A549 treated with CORT108297 at 1 μM for 4 hours (cell line): ENCODE data around the gene NDUFAF2. TPM values are rescaled to one million over a fixed set of nuclear protein-coding genes. Genes with fewer than 3 reads are reported as not detected.

ENCODE experiments used
- total RNA-seq: library from RNA; stranded (reverse); fragments of 200-300 nt; extraction: Qiagen RNA extraction; gene quantifications from 5 replicates; pipeline ENCODE4 v1.2.3, GENCODE V29; 2022

Gene NDUFAF2
- 71.9 to 84.7 TPM (median 76.8 TPM) in 5 replicates for total RNA-seq

DNA sequence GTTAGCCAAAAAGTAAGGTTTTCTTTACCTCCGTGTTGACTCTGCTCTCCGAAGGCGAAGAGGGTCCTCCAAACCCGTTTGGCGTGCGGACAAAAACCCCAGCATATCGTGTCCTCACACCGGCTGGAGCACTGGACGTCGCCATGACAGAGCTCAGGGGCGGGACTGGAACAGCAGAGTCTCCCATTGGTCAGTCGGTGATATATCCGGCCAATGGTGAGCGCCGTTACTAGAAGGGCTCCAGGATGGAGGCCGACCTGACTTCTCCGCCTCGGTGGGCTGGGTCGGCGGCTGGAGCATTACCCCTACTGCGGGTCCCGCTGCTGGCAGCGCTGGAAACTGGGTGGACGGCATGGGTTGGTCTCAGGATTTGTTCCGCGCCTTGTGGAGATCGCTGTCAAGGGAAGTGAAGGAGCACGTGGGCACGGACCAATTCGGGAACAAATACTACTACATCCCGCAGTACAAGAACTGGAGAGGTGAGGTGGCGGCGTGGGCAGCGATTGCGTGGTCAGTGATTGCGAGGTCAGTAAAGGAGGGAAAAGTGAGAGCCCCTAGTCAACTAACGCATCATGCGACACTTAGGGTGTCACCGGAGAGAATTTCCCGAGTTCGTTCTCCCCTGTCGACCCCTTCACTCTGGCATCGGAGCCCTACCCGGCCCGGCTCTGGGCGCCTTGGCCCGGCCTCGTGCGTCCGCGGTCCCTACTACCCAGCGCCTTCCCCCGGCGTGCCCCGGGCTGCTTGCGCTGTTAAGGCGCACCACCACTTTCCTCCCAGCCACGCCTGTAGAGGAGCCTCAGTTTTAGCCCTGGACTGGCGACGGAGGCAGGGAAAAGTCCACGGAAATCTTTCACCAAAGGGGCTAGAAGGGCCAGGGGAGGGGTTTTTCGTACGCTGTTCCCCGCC lies at the start of gene NDUFAF2, which contains the start of gene ERCC8:
NDUFAF2 (plus strand) TSS at position 302 of the 909 bp plus-strand sequence; CDS start at position 353, 51 bp downstream.
ERCC8 (minus strand) TSS at position 167 of the 909 bp plus-strand sequence; CDS start at position 105, 62 bp downstream.

DNA sequence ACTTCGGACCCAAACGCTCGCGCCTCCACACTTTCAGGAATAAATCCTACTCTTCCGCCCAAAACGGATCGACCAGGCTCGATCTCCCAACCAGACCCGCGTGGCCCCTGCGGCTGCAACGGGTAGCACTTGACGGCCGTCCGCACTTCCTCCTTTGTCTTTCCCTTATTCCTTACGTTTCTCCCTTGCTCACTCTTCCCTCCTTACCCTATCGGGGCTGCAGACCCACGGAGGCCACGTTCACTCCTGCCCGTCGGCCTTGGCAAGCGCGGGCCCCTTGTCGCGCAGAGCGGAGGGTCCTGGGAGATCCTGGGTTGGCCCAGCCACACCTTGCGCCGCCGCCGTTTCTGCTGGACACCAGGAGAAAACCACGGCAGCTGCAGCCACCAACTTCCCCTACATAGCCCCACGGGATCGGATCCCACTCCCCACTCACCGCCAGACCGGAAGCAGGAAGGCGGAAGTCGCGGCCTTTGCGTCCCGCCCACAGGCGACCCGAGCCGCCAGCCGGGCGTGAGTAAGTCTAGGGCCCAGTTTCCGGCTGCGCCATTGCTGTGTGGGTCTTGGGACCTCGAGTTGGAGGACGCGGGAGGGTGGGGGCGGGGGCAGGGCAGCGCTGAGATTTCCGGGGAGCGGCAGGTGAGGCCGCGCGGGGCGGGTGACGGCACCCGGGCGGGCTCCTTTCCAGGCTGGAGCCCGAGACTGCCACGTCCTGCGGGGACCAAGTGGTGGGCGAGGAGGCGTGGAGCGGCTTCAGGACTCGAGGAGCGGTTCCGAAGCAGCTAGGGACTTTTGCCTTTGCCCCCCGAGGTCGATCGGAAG lies 217.2 kb downstream of the NDUFAF2 start, which contains the start of gene SMIM15:
SMIM15 (minus strand) TSS at position 459 of the 822 bp plus-strand sequence. CDS start 2,297 bp downstream, outside the sequence.

Other genes with a start within 250 kb of the NDUFAF2 start
- 15.0 to 18.8 TPM (median 16.4 TPM) in 5 replicates for gene DEPDC1B, start 245.0 kb upstream of the NDUFAF2 start, total RNA-seq
- 9.0 to 14.3 TPM (median 11.7 TPM) in 5 replicates for gene ELOVL7, start 100.9 kb upstream of the NDUFAF2 start, total RNA-seq
- 13.0 to 19.8 TPM (median 13.7 TPM) in 5 replicates for gene ERCC8, start 135 bp upstream of the NDUFAF2 start, total RNA-seq
- 67.4 to 86.6 TPM (median 70.7 TPM) in 5 replicates for gene SMIM15, start 217.3 kb downstream of the NDUFAF2 start, total RNA-seq